HG02981 (cell line): Measurements from ENCODE around the gene CAV2.

Experiments
- ATAC-seq: cut with Tn5 transposase; IDR thresholded peaks from one replicate; pipeline ENCODE4 v1.9.1; 2021; ENCODE audit warnings: mild to moderate bottlenecking, moderate library complexity; ENCODE audit not compliant: unreplicated experiment

Gene CAV2

GRCh38 chr7:116545411-116545993 is 46.0 kb downstream of the CAV2 start:
- no peak for ATAC-seq

- no peak for ATAC-seq
Measured at GRCh38 chr7:116546054-116546453, 46.5 kb downstream of the CAV2 start.

GRCh38 chr7:116546916-116547315 is 47.4 kb downstream of the CAV2 start:
- ATAC-seq, result no peak

GRCh38 chr7:116547347-116547746 is 47.8 kb downstream of the CAV2 start:
- no peak for ATAC-seq

GRCh38 chr7:116548506-116548905 is 49.0 kb downstream of the CAV2 start:
- ATAC-seq, result peak; percentile 62

GRCh38 chr7:116549370-116549769 is 49.8 kb downstream of the CAV2 start:
- no peak for ATAC-seq

GRCh38 chr7:116551692-116552091 is 52.2 kb downstream of the CAV2 start:
- ATAC-seq, result no peak

- no peak for ATAC-seq
Measured at GRCh38 chr7:116552602-116553001, 53.1 kb downstream of the CAV2 start.

GRCh38 chr7:116553168-116553964 is 53.8 kb downstream of the CAV2 start:
- ATAC-seq, result no peak

- no peak for ATAC-seq
Measured at GRCh38 chr7:116554436-116554835, 54.9 kb downstream of the CAV2 start.

- no peak for ATAC-seq
Measured at GRCh38 chr7:116554911-116555310, 55.4 kb downstream of the CAV2 start.

GRCh38 chr7:116557066-116557585 is 57.6 kb downstream of the CAV2 start:
- ATAC-seq, result no peak

- no peak for ATAC-seq
Measured at GRCh38 chr7:116557901-116558300, 58.4 kb downstream of the CAV2 start.
